ENCODE data around the gene FARSB. TPM values are rescaled to one million over a fixed set of nuclear protein-coding genes. Genes with fewer than 3 reads are reported as not detected.
A peak's percentile ranks its signal among the peaks of the same experiment; 100 is the strongest.
"Not testable (repeated sequence)": the region's sequence is repeated elsewhere in the genome, so short reads cannot be mapped to it uniquely, and the experiment has no call there.

The FARSB gene
- total and polyA plus RNA-seq, 9 donors: 14.6 to 26.8 (median 23.7) TPM

- H3K4me1 ChIP-seq (ENCODE audit: control insufficient read depth, insufficient read depth, low read length): no peaks in the 10 kb centered on the region
- H3K9me3 ChIP-seq (replicated peaks; ENCODE audit: control insufficient read depth, low read depth, low read length): no peaks in the 10 kb centered on the region
- no peak overlapping the region for H3K27ac ChIP-seq (ENCODE audit: low read length)
- H3K36me3 ChIP-seq (ENCODE audit: control insufficient read depth, insufficient read depth, low read length): peaks cover 6% of the 10 kb centered on the region
- no peak overlapping the region for H3K4me3 ChIP-seq (ENCODE audit: low read length)
- DNase-seq: no peak
- WGBS (ENCODE audit: insufficient coverage): no CpG with 5 or more reads among the region's 1 CpG
- no peaks in the 10 kb centered on the region for H3K27me3 ChIP-seq (ENCODE audit: control insufficient read depth, insufficient read depth, low read length)
Measured at GRCh38 chr2:222591661-222592060, 64.2 kb downstream of the FARSB start.

- 96% methylated on average over 7 of the region's 8 CpGs for WGBS (ENCODE audit: insufficient coverage)
- H3K27me3 ChIP-seq (ENCODE audit: control insufficient read depth, insufficient read depth, low read length): not testable (repeated sequence)
Measured at GRCh38 chr2:222584589-222584988, 71.3 kb downstream of the FARSB start.

DNA sequence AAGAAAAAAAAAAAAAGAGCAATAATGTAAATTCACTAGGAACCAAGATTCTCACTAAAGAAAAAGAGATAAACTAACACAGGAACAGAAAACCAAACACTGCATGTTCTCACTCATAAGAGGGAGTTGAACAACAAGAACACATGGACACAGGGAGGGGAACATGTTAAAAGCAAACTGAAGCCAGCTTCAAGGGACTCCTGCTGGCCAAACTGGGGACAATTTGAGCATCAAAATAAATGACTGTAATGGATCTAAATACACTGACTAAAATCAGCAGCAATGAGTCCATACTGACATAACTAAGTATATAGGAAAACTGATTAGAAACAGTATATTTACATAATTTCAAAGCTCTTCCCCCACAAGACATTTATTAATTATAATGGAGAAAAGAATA lies 73.0 kb downstream of the FARSB start:
- Histone ChIP-seq H3K27ac (ENCODE audit: low read length) (no peak overlapping the region), H3K27me3 (ENCODE audit: control insufficient read depth, insufficient read depth, low read length) (no peaks in the 10 kb centered on the region), H3K9me3 (replicated peaks; ENCODE audit: control insufficient read depth, low read depth, low read length) (peaks cover 3% of the 10 kb centered on the region), H3K4me3 (ENCODE audit: low read length) (no peak overlapping the region), H3K4me1 (ENCODE audit: control insufficient read depth, insufficient read depth, low read length) (no peaks in the 10 kb centered on the region), H3K36me3 (ENCODE audit: control insufficient read depth, insufficient read depth, low read length) (peaks cover 6% of the 10 kb centered on the region)
- no peak for DNase-seq

More at GRCh38 chr2:222584589-222584988, 71.3 kb downstream of the FARSB start:
- not testable (repeated sequence) for H3K36me3 ChIP-seq (ENCODE audit: control insufficient read depth, insufficient read depth, low read length); H3K9me3 ChIP-seq (replicated peaks; ENCODE audit: control insufficient read depth, low read depth, low read length); H3K4me1 ChIP-seq (ENCODE audit: control insufficient read depth, insufficient read depth, low read length); DNase-seq; H3K27ac ChIP-seq (ENCODE audit: low read length); H3K4me3 ChIP-seq (ENCODE audit: low read length)

GRCh38 chr2:222577341-222577740 lies 78.6 kb downstream of the FARSB start:
- Histone ChIP-seq H3K4me1 (ENCODE audit: control insufficient read depth, insufficient read depth, low read length) (no peaks in the 10 kb centered on the region), H3K9me3 (replicated peaks; ENCODE audit: control insufficient read depth, low read depth, low read length) (no peaks in the 10 kb centered on the region), H3K27ac (ENCODE audit: low read length) (no peak overlapping the region), H3K36me3 (ENCODE audit: control insufficient read depth, insufficient read depth, low read length) (peaks cover 2% of the 10 kb centered on the region), H3K4me3 (ENCODE audit: low read length) (no peak overlapping the region), H3K27me3 (ENCODE audit: control insufficient read depth, insufficient read depth, low read length) (no peaks in the 10 kb centered on the region)
- DNase-seq: no peak
- WGBS (ENCODE audit: insufficient coverage): no CpG with 5 or more reads among the region's 3 CpGs

GRCh38 chr2:222576171-222577081 lies 79.5 kb downstream of the FARSB start:
- H3K27ac ChIP-seq (ENCODE audit: low read length): no peak overlapping the region
- no peaks in the 10 kb centered on the region for H3K9me3 ChIP-seq (replicated peaks; ENCODE audit: control insufficient read depth, low read depth, low read length)
- H3K4me3 ChIP-seq (ENCODE audit: low read length): no peak overlapping the region
- H3K27me3 ChIP-seq (ENCODE audit: control insufficient read depth, insufficient read depth, low read length): no peaks in the 10 kb centered on the region
- H3K4me1 ChIP-seq (ENCODE audit: control insufficient read depth, insufficient read depth, low read length): no peaks in the 10 kb centered on the region
- WGBS (ENCODE audit: insufficient coverage): 69% methylated on average over 2 of the region's 7 CpGs
- DNase-seq: no peak
- H3K36me3 ChIP-seq (ENCODE audit: control insufficient read depth, insufficient read depth, low read length): peaks cover 10% of the 10 kb centered on the region

GRCh38 chr2:222575618-222576017 lies 80.3 kb downstream of the FARSB start:
- Histone ChIP-seq H3K36me3 (ENCODE audit: control insufficient read depth, insufficient read depth, low read length) (peaks cover 11% of the 10 kb centered on the region), H3K4me1 (ENCODE audit: control insufficient read depth, insufficient read depth, low read length) (no peaks in the 10 kb centered on the region), H3K27ac (ENCODE audit: low read length) (no peak overlapping the region), H3K27me3 (ENCODE audit: control insufficient read depth, insufficient read depth, low read length) (no peaks in the 10 kb centered on the region), H3K9me3 (replicated peaks; ENCODE audit: control insufficient read depth, low read depth, low read length) (no peaks in the 10 kb centered on the region), H3K4me3 (ENCODE audit: low read length) (no peak overlapping the region)
- DNase-seq: no peak
- WGBS (ENCODE audit: insufficient coverage): 100% methylated on average over 1 of the region's 2 CpGs

GRCh38 chr2:222572751-222573174 lies 83.1 kb downstream of the FARSB start:
- Histone ChIP-seq H3K9me3 (replicated peaks; ENCODE audit: control insufficient read depth, low read depth, low read length) (no peaks in the 10 kb centered on the region), H3K4me1 (ENCODE audit: control insufficient read depth, insufficient read depth, low read length) (peaks cover 2% of the 10 kb centered on the region), H3K27ac (ENCODE audit: low read length) (no peak overlapping the region), H3K36me3 (ENCODE audit: control insufficient read depth, insufficient read depth, low read length) (peaks cover 11% of the 10 kb centered on the region), H3K27me3 (ENCODE audit: control insufficient read depth, insufficient read depth, low read length) (no peaks in the 10 kb centered on the region), H3K4me3 (ENCODE audit: low read length) (no peak overlapping the region)
- no peak for DNase-seq
- no CpG with 5 or more reads among the region's 1 CpG for WGBS (ENCODE audit: insufficient coverage)

- peaks cover 2% of the 10 kb centered on the region for H3K4me1 ChIP-seq (ENCODE audit: control insufficient read depth, insufficient read depth, low read length)
- H3K9me3 ChIP-seq (replicated peaks; ENCODE audit: control insufficient read depth, low read depth, low read length): no peaks in the 10 kb centered on the region
- peak; percentile 36 for DNase-seq
- H3K27me3 ChIP-seq (ENCODE audit: control insufficient read depth, insufficient read depth, low read length): no peaks in the 10 kb centered on the region
- peaks cover 11% of the 10 kb centered on the region for H3K36me3 ChIP-seq (ENCODE audit: control insufficient read depth, insufficient read depth, low read length)
- H3K4me3 ChIP-seq (ENCODE audit: low read length): no peak overlapping the region
- no peak overlapping the region for H3K27ac ChIP-seq (ENCODE audit: low read length)
- 84% methylated on average over 6 of the region's 6 CpGs for WGBS (ENCODE audit: insufficient coverage)
Measured at GRCh38 chr2:222572264-222572721, 83.6 kb downstream of the FARSB start.

DNA sequence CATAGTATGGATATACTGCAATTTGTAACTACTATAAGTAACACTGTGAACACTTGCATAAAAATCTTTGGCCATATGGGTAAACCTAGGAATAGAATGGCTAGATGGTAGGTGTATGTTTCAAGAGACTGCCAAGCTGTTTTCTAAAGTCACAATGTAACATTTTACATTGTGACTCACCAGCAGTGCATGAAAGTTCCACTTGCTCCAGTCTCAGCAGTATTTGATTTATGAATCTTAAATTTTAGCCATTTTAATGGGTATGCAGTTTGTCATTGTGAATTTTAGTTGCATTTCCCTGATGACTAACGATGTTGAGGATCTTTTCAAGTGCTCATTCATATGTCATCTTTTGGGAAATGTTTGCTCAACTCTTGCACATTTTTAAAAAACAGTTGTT lies 86.1 kb downstream of the FARSB start:
- Histone ChIP-seq H3K4me1 (ENCODE audit: control insufficient read depth, insufficient read depth, low read length) (peaks cover 8% of the 10 kb centered on the region), H3K9me3 (replicated peaks; ENCODE audit: control insufficient read depth, low read depth, low read length) (no peaks in the 10 kb centered on the region), H3K4me3 (ENCODE audit: low read length) (no peak overlapping the region), H3K27me3 (ENCODE audit: control insufficient read depth, insufficient read depth, low read length) (no peaks in the 10 kb centered on the region), H3K27ac (ENCODE audit: low read length) (no peak overlapping the region), H3K36me3 (ENCODE audit: control insufficient read depth, insufficient read depth, low read length) (peaks cover 17% of the 10 kb centered on the region)
- DNase-seq: no peak
- WGBS (ENCODE audit: insufficient coverage): no CpG with 5 or more reads among the region's 1 CpG

DNA sequence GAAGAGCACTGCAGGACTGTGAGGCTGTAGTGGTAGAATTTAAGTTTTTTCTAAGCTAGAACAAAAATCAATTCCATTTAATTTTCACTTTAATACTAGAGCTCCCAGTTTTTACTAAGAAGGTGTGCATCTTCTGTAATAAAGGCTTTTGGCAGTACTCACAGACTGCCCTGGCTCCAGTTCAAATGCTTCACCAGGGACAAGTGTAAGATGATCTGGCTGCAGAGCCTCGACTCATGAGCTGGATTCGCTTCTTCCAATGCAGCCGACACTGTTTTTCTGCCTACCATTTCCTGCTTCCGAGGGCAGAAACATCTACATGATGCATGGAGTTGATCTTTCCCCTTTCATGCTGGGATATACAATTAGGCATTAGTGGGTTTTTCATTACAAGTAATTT lies 87.0 kb downstream of the FARSB start:
- peak; percentile 80 for DNase-seq
- no peak overlapping the region for H3K27ac ChIP-seq (ENCODE audit: low read length)
- H3K36me3 ChIP-seq (ENCODE audit: control insufficient read depth, insufficient read depth, low read length): peaks cover 17% of the 10 kb centered on the region
- 20% methylated on average over 1 of the region's 4 CpGs for WGBS (ENCODE audit: insufficient coverage)
- peaks cover 8% of the 10 kb centered on the region for H3K4me1 ChIP-seq (ENCODE audit: control insufficient read depth, insufficient read depth, low read length)
- no peaks in the 10 kb centered on the region for H3K27me3 ChIP-seq (ENCODE audit: control insufficient read depth, insufficient read depth, low read length)
- no peaks in the 10 kb centered on the region for H3K9me3 ChIP-seq (replicated peaks; ENCODE audit: control insufficient read depth, low read depth, low read length)
- no peak overlapping the region for H3K4me3 ChIP-seq (ENCODE audit: low read length)

Data from muscle of leg (tissue), 11 donors.